ENCODE data around the gene PCK2. TPM values are rescaled to one million over a fixed set of nuclear protein-coding genes. Genes with fewer than 3 reads are reported as not detected.

Gene PCK2
- total RNA-seq, 1 donor from 2014 or later = 18.7 TPM

DNA sequence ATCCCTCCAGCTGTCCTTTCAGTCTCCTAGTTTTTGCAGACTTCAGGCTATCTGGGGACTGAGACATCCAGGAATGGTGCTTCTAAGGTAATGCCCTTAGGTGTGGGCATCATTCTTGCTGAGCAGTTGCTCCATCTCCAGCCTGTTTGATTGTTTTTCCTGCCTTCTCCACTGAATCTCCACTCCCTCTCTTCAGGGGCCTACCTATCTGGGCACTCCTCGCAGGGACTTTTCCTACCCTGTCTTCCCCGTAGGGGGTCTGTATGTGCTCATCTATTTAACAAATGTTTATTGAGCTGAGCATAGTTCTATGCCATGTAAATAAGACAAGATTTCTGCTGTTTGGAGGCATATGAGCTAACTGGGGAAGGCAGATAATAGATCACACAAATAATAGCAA, 38.9 kb downstream of the PCK2 start:
- intact Hi-C loops (cut with DNase I) = no loop called here
- TF ChIP-seq POLR2A (IDR thresholded peaks at IDR 0.05) (no peak), POLR2AphosphoS5 (IDR thresholded peaks at IDR 0.05; ENCODE audit: insufficient read depth in 1 of 2, low read depth in 1 of 2) (no peak)
- TF ChIP-seq, protein P1, sequence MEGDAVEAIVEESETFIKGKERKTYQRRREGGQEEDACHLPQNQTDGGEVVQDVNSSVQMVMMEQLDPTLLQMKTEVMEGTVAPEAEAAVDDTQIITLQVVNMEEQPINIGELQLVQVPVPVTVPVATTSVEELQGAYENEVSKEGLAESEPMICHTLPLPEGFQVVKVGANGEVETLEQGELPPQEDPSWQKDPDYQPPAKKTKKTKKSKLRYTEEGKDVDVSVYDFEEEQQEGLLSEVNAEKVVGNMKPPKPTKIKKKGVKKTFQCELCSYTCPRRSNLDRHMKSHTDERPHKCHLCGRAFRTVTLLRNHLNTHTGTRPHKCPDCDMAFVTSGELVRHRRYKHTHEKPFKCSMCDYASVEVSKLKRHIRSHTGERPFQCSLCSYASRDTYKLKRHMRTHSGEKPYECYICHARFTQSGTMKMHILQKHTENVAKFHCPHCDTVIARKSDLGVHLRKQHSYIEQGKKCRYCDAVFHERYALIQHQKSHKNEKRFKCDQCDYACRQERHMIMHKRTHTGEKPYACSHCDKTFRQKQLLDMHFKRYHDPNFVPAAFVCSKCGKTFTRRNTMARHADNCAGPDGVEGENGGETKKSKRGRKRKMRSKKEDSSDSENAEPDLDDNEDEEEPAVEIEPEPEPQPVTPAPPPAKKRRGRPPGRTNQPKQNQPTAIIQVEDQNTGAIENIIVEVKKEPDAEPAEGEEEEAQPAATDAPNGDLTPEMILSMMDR (IDR thresholded peaks at IDR 0.05) = no peak
- H3K27me3 ChIP-seq = no peaks in the 10 kb centered on the region
- H3K27ac ChIP-seq = no peak overlapping the region
- H3K9me3 ChIP-seq = no peaks in the 10 kb centered on the region
- peaks cover 16% of the 10 kb centered on the region for H3K4me1 ChIP-seq
- H3K36me3 ChIP-seq = peaks cover 0 to 8% of the 10 kb centered on the region in 2 donors
- H3K4me3 ChIP-seq = no peak overlapping the region
- DNase-seq (ENCODE audit: extremely low spot score in 2 of 2) = no peak

DNA sequence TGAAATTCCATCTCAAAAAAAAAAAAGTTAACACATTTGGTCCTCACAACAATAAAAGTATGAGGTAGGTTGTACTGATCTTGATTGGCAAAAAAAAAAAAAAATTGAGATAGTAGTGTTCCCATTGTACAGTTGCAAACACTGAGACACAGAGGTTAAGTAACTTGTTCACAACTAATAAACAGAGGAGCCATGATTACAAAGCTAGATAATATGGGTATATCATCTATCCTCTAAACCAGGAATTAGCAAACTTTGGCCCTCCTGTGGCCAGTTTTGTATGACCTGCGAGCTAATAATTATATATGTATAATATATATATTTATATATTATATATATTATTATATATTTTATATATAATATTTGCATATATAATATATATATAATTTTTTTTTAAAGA, 39.6 kb downstream of the PCK2 start:
- H3K4me1 ChIP-seq = peaks cover 22% of the 10 kb centered on the region
- TF ChIP-seq POLR2A (IDR thresholded peaks at IDR 0.05) = no peak
- TF ChIP-seq, protein P1 (IDR thresholded peaks at IDR 0.05) = no peak
- no peak for TF ChIP-seq POLR2AphosphoS5 (IDR thresholded peaks at IDR 0.05; ENCODE audit: insufficient read depth in 1 of 2, low read depth in 1 of 2)
- H3K4me3 ChIP-seq = no peak overlapping the region
- intact Hi-C loops (cut with DNase I) = no loop called here
- H3K27me3 ChIP-seq = no peaks in the 10 kb centered on the region
- H3K9me3 ChIP-seq = no peaks in the 10 kb centered on the region
- H3K36me3 ChIP-seq = peaks cover 0 to 14% of the 10 kb centered on the region in 2 donors
- no peak overlapping the region for H3K27ac ChIP-seq
- DNase-seq (ENCODE audit: extremely low spot score in 2 of 2) = no peak

DNA sequence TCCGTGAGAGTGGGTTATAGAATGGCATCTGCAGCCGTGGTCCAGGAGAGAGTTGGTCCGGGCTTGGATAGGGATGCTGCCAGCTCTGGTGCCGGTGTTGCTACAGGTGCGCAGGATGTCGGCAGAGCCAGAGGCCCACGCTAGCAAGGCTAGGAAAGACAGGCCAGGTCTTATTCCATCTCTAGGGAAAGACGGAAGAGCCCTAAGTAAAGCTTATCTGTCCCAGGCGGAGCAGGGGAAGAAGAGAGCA, 41.4 kb downstream of the PCK2 start:
- intact Hi-C loops (cut with DNase I) = no loop called here
- Histone ChIP-seq H3K27ac (peak overlapping the region; percentile 85), H3K4me1 (peaks cover 39% of the 10 kb centered on the region), H3K4me3 (peak overlapping the region; percentile 68 to 100), H3K36me3 (peaks cover 0 to 22% of the 10 kb centered on the region in 2 donors), H3K27me3 (no peaks in the 10 kb centered on the region), H3K9me3 (no peaks in the 10 kb centered on the region)
- no peak for TF ChIP-seq POLR2AphosphoS5 (IDR thresholded peaks at IDR 0.05; ENCODE audit: insufficient read depth in 1 of 2, low read depth in 1 of 2)
- TF ChIP-seq, protein P1 (IDR thresholded peaks at IDR 0.05) = no peak
- TF ChIP-seq POLR2A (IDR thresholded peaks at IDR 0.05) = no peak
- DNase-seq (ENCODE audit: extremely low spot score in 2 of 2) = no peak

DNA sequence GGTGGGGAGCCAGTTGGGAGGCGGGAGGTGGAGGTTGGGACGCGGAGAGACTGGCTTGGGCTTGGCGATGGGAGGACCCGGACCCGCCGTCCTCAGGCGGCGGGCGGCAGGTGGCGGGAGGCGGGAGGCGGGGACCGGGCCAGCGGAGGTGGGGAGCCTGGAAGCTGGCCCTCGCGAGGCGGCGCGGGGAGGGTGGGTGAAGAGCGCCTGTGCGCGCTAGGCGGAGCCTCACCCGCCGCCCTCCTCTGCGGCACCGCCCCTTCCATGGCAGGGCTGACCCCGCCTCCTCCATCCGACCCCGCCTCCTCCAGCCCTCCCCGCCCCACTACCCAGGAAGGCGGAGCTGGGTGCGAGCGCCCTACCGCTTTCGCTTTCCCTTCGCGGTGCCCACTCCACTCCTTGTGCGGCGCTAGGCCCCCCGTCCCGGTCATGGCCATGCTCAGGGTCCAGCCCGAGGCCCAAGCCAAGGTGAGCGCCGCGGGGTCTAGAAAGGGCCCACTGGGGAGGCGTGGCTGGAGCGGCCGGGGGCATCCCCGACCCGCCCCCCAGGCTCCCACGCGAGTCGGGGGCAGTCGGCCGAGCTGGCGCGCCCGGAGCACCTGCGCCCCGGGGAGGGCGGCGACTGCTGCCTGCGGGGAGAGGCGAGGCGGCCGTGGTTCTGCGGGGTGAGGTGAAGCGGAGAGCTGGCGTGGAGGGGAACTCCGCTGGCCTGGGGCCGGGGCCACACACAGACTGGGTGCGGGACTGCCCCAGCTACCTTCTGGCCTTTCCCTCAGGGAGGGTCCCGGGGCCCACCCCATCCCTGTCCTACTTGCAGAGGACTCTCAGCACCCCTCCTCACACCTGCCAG, 41.9 kb downstream of the PCK2 start, which contains the start of gene PSME1:
TSS of gene PSME1 (plus strand) at position 361 of the 850 bp plus-strand sequence. CDS start at position 430, 69 bp downstream.
- no peak for DNase-seq (ENCODE audit: extremely low spot score in 2 of 2)
- TF ChIP-seq POLR2AphosphoS5 (IDR thresholded peaks at IDR 0.05; ENCODE audit: insufficient read depth in 1 of 2, low read depth in 1 of 2) (peak; percentile 34 to 85), POLR2A (IDR thresholded peaks at IDR 0.05) (peak in 1 of 2 donors; percentile 68)
- TF ChIP-seq, protein P1 (IDR thresholded peaks at IDR 0.05) = no peak
- intact Hi-C loops (cut with DNase I) = no loop called here
- Histone ChIP-seq H3K9me3 (no peaks in the 10 kb centered on the region), H3K27ac (peak within 1 kb of the TSS; percentile 85), H3K36me3 (peaks cover 0 to 22% of the 10 kb centered on the region in 2 donors), H3K4me3 (peak within 1 kb of the TSS; percentile 68 to 100), H3K4me1 (peaks cover 44% of the 10 kb centered on the region), H3K27me3 (no peaks in the 10 kb centered on the region)

All from vagina (tissue), 2 donors.